ENCODE measurements around the gene MCUB.

MCUB gene

DNA sequence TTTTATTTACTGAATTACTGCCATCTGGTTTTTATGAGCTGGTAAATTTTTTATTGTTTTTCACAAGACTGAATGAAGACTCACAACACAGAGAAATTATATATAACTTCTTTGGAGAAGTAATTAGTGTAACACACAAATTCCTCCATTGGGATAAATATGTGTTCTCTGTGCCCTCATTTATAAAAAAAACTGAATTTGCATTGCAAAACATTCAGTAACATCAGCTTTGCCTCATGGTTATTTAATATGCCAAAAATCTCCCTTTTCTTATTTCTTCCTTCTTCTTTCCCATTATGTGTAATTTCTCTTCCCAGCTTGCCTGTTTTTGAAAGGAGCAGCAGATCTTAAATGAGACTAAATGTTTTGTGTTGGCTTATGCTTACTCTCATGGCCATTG lies 124.7 kb downstream of the MCUB start:
- DNase-seq: no peak

DNA sequence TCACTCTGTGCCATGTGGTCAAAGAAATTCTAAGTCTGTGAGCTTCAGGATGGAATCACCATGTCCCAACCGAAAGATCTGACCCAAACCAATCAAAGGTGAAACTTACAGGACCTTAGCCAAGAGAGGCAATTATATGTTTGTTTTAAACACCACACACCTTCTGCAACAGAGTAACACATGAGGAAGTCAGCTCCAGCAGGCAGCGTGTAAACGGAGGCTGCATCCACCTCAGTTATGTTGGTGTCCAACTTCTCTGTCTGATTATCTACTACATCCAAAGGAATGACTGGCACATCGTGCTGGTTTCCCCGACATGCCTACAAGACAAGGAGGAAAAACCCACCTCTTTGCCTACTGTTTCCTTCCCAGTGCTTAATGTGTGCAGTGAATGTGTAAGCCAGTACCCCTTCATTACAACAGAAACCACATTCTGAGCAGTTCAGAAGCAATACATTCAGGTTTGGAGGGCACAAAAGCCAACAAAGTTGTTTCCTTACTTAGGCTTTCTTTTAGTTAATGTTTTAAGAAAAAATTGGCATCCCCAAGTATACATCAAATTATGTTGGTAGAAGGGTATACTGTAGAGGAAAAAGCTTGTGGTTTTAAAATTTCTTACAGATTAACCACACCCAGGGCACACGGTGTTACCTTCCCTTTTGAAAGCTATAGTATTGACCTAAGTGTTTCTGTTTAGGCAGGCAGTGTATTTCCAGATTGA lies 130.8 kb downstream of the MCUB start:
- no peak for DNase-seq

DNA sequence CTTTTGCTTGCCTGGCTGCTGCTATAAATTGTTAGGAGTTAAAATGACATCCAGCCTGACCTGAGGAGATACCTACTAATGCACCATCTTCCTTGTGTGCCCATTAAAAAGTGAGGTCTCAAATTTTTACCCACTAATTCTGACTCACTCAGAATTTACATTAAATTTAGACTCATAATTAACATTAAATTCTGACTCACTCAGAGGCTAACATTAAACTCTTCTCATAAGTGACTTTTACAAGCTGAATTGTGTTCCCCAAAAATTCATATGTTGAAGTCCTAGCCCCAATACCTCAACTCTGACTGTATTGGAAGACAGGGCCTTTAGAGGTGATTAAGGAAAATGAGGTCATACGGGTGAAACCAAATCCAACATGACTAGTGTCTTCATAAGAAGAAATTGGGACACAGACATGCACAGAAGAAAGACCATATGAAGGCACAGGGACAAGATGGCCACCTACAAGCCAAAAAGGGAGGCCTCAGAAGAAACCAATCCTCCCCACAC lies 131.4 kb downstream of the MCUB start:
- DNase-seq: no peak

DNA sequence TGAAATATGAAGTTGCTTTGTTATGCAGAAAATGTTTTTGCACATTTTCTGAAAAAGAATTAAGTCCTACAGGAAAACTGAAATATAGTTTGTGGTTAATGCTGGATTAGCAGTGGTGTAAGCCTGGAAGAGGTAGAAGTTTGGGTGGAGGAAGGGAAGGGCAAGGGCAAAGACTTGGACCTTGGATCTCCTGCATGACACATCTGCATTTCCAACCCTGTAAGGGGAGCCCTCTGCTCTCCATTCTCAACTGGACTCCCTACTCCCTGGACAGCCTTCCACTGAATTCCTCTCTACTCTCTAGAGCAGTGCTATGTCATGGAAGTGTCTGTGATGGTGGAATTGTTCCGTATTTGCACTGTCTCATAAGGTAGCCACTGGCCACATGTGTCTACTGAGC lies 138.6 kb downstream of the MCUB start:
- DNase-seq: no peak

DNA sequence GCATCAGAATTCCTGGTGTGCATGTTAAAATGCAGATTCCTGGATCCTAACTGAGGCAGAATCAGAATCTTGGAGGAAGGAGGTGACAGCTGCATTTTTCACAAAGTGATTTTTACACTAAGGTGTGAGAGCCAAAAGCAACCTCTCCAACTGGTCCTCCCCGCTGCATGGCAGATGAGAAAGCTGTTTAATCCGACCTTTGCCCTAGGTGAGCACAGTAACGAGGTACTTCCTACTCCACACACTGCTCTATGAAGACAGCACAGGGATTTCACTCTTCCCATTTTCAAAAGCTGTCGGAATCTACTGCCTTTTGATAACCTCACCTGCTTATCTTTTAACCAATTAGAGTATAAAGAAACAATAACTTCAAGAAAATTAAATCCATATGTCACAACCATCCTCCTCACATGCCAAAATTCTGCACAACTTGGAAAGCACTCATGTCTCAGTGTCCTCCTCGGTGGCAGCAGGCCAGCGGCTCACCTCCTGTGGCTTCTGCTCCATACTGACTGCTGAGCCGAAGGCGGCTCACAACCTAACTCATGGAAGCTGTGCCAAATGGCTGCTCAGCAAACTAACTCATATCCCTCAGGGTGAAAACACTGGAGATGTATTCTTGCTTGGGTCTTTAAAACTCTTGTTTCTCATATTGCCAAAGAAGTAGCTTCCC lies 139.6 kb downstream of the MCUB start:
- DNase-seq: no peak

DNA sequence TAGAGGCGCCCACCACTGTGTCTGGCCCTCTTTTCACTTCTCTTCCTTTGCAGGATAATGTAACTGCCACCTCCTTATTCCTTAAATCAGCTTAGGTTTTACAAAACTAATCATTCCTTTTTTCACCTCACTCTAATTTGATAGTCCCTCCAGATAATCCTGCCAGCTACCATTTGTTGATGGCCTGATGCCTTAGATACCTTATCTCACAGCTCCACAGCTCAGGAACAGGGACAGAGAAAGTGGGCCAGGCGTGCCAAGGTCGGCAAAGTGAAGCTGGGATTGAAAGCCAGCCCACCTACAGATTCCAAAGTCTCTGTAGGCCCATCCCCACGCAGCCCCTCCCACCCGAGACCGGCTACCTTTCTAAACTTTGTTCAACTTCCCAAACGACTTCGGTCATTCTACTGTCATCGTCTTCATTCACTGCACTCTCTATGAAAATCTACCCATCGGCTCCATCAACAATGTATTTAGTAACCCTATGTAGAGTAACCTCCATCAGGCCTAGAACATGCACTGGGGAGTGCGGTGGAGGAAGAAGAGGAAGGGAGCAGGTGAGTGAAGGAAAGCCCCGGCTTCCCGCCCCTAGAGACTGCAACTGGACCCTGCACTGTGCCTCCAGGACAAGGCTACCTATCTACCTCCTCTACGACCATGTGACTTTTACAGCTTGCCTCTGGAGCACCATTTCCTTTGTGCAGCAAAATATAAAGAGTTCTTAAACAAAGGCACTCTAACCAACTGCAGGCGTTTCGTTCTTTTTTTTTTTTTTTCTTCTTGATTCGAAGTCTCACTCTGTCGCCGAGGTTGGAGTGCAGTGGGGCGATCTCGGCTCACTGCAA lies 141.7 kb downstream of the MCUB start:
- peak in 1 of 2 experiments; percentile 3 for DNase-seq

DNA sequence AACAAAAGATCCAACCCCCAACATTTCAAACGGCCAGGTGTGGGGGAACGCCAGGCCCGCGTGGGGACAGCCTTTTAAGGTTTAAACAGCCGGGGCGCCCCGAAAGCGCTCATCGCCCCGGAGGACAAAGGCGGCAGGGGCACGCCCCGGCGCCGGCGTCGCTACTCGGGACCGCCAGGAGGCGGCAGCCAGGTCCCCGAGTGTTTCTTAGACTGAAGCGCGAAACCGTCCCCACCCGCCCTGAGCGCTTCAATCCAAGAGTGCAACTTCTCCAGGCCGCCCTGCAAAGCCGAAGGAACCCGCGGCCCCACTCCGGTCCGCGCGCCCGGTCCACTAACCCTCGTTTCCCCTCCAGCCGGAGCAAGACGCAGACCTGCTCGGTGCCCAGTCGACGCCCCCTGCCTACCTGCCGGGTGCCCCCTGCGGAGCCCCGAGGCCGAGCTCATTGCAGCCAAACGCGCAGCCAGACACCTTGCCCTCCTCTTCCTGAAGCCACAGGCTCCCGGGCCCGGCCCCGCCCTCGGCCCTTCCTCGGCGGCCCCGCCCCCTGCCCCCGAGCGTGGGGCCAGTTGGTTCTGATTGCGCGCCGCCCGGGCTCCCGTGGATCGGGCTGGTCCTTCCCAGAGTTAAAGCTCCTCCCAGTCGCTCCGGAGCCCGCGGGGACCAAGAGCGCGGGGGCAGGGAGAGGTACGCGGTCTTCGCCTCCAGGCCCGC lies 143.1 kb downstream of the MCUB start, which contains the start of gene CASP6:
CASP6 (minus strand) TSS at position 496 of the 714 bp plus-strand sequence; CDS start at position 446, 50 bp downstream.
- peak; percentile 64 to 79 for DNase-seq

DNA sequence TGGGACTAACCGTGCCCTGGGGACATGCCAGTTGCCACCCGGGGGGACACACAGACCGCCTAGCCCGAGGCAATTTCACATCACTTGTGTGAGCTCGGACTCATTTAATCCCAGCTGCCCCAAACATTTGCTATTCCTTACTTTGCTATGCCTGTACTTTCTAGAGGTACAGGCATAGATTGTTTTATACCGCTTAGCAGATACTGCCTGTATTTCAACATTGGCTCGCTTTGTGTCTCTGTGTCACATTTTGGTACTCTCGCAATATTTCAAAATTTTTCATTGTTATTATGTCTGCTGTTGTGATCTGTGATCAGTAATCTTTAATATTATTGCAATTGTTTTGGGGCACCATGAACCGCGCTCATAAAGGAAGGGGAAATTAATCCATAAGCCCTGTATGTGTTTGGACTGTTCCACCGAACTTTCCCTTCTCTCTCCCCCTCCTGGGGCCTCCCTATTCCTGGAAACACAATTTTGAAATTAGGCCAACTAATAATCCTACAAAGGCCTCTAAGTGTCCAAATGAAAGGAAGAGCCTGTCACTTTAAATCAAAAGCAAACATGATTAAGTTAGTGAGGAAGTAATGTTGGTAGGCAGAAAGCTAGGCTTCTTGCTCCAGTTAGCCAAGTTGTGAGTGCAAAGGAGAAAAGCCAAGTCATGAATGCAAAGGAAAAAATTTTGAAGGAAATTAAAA lies 143.8 kb downstream of the MCUB start:
- DNase-seq: no peak

DNA sequence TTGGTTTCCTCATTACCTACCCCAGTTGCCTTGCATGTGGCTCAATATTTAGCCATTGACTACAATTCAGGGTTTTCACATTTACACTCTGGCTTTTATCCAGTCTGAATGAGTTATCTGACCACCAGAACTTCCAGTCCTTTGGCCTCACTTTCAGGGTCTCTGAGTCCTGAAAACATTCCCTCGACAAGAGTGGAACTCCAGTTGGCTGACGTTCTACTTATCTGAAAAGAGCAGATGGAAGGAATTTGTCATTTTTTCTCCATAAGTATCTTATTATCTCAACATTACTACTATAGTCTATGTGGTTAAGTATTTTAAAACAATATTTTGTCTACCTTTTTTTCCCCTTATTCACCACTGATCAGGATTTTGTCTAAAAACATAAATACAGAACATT lies 148.4 kb downstream of the MCUB start:
- no peak for DNase-seq

DNA sequence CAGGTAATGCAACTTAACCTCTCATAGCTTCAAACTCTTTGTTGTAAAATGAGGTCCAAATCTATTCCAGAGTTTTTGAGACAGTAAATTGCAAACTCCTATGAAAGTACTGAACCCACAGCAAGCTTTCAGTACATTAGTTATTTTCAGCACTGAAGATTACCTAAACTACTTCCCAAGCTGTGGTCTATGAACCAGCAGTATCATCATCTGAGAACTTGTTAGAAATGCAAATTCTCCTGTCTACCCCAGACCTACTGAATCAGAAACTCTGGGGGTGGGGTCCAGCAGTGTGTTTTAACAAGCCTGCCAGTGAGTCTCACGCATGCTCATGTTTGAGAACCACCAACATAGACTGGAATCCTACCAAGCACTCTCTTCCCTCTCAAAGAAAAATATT lies 148.9 kb downstream of the MCUB start:
- DNase-seq: no peak

DNA sequence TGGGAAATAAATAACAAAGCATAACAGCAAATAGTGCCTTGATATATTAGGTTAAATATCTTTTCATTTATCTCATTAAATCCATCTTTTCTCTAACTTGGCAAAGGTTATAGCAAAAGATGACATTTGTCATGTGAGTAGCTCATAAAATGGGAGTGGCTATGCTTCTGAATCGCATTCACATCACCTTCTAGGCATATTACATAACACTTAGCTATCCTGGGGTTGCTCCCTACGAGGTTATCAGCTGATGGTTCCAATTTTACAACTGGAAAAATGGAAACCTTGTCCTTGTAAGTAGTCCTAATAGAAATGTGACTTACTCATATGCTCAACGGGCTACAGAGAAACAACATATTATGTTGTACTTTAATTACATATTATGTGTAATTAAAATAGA lies 153.5 kb downstream of the MCUB start:
- DNase-seq: no peak

DNA sequence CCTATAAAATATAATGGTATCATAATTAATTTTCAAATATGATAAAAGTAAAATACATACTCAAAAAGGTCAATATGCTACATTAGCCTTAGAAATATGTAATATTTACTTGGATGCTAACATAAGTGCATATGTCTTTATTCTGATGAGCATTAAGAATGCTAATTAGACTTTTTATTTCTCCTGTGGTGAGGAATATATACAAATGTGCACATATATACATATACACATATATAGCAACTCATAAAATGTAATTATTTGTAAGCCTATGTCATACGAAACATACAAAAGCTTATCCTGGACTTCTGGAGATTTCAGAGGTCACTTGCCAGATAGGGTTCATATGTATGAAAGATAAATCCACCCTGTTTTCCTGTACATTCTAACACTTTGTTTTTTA lies 158.7 kb downstream of the MCUB start:
- no peak for DNase-seq

DNA sequence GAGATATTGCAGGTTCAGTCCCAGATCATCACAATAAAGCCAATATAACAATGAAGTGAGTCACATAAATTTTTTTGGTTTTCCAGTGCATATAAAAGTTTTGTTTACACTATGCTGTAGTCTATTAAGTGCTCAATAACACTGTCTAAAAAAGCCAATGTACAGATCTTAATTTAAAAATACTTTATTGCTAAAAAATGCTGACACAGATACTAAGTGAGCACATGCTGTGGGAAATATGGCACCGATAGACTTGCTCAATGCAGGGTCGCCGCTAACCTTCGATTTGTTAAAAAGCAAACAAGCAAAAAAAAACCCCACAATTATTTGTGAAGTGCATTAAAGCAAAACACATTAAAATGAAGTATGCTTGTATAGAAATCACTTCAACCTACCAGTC lies 159.6 kb downstream of the MCUB start:
- DNase-seq: no peak

DNA sequence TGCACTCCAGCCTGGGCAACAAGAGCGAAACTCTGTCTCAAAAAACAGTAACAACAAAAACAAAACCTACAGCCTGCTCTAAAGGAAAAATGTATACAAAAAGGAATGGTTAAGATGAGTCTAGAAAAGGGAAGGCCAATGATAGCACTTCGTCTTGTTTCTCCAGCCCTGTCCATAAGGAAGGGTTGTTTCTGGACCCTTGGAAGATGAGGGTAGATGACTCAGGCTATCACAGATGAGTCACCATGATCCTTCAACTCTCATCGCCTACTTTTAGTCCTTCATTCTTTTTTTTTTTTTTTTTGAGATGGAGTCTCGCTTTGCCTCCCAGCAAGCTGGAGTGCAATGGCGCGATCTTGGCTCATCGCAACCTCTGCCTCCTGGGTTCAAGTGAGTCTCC lies 161.0 kb downstream of the MCUB start:
- no peak for DNase-seq

DNA sequence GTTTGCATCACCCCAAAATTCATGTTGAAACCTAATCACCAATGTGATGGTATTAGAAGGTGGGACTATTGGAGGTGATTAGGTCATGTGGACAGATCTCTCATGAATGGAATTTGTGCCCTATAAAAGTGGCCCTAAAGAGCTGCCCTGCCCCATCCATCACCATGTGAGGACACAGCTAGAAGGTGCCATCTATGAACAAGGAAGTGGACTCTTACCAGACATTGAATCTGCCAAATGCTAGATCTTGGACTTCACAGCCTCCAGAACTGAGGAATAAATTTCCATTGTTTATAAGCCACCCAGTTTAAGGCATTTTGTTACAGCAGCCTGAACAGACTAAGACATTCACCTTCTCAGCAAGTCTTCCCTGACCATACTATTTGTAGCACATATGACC lies 162.3 kb downstream of the MCUB start:
- DNase-seq: no peak

DNA sequence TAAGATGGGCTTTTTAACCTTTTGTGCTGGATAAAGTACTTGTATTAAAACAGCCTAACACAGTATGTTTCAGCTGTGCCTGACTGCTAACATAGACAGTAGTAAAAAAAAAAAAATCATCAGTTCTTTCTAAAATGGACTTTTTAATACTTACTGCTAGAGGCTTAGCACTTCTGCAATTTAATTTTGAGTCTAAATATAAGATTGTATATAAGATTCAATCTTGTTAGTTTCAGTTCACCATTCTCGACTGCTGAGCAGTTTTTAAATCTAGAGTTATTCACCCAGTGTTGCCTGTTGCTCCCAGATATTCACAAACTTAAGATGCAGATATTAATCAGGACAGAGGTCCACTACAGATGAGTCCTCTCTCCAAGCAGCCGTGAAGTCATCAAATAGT lies 163.1 kb downstream of the MCUB start:
- DNase-seq: no peak

DNA sequence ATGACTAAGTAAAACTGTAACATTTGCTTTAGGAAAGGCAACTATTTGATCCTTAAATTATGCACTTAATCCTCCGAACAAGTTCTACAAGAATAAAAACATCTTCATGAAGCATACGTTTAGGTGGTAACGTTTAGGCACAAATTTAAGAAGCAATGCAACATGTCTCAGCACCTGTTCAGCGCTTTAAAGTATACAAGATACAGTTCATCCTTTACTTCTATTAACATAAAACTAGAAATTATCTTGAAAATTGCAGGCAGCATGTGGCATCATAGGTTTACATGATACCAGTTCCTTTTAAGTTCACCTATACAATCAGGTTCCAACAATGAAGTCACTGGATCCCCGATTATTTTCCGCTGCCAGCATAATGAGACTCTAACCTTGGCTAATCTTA lies 168.3 kb downstream of the MCUB start:
- peak in 1 of 2 experiments; percentile 8 for DNase-seq

DNA sequence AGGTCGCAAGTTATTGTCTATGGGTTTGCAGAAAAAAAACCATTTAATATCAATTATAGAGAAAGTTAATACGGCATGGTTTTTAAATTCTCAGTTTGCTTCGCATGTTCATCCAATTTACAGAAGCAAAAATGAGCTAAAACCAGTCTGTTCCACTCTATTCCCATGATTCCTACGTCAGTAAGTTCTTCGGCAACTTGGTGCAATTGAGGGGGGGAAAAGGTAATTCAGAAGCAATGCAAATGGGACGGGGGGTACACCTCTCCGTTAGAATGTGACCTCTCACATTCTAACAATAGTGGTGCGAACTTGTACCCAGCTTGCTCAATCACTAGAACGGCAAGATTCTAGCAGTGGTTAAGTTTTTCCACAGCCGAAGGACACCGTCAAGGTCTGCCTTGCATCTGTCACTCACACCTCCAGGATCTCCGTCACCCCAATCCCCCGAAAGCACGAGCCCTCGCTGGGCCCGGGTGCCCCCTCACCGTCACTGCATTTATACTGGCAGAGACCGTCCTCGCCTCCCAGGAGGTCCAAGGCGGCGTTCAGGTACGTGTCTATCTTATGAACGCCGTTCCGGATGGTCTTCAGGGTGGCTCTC lies 169.2 kb downstream of the MCUB start:
- DNase-seq: peak in 1 of 2 experiments; percentile 26

DNA sequence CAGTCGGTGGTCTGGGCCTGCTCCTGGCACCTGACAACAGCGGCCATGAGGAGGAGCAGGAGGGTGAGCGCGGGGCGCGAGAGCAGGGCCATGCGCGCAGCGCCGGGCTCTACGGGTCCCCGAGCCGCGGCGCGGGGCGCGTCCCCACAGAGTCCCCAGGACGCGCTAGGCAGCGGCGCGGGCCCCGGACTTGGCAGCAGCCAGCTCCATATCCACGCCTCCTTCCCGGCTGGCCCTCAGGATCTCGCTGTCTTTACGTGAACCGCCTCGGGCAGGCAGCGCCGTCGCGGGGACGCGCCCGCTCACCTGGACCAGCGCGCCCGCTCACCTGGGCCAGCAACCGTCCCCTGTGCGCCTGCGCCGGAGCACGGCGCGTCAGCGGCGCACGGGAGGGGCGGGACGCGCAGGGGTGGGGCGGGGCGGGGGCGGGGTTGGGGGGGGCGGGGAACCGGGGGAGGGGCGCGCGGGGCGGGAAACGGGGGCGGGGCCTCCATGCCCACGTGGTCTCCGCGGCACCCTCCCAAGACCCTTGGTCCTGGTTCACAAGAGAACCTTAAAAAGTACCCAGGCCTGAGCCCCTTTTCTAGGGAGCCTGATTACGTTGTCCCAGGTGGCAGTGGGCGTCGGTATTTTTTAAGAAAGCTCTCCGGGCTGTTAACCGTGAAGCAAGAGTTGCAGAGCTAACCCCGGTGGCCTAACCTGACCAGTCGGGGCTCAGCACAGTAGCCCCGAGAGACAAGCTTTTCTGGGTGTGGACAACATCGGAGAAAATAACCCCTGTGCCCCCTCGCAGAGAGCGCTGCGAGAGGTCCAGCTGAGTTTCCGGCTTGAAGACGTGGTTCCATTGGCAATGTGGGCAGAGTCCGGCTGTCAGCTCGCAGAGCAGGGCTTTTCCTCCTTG lies 169.9 kb downstream of the MCUB start, which contains the start of gene PLA2G12A:
PLA2G12A (minus strand) TSS at position 353 of the 901 bp plus-strand sequence; CDS start at position 92, 261 bp downstream.
- DNase-seq: peak; percentile 88 to 90

All from NCI-H2081 (cell line).